AG04449 (cell line): ENCODE measurements around the gene MAGEB2.

ENCODE experiments used
- CTCF ChIA-PET: fragments of 350-600 bp; formaldehyde crosslinking; extraction: SDS; loops from one replicate; lab custom pipeline; 2021; ENCODE audit warnings: antibody characterized with exemption; lab: Yijun Ruan, JAX
- POLR2A ChIA-PET: fragments of 400-600, 350-600 bp; formaldehyde crosslinking; extraction: SDS; loops from one replicate; lab custom pipeline; 2020; ENCODE audit warnings: antibody characterized with exemption, inconsistent platforms; lab: Yijun Ruan, JAX
- DNase-seq: peaks from one replicate; pipeline ENCODE4 v3.0.0-alpha.2; 2010; ENCODE audit warnings: low read depth, low spot score
- H3K4me3 ChIP-seq: 2 replicates; pipeline ENCODE4 v1.5.1; 2011; ENCODE audit warnings: low read depth, mild to moderate bottlenecking, control low read depth, low read length
- TF ChIP-seq, protein P1 (sequence below): IDR thresholded peaks from one replicate; pipeline ENCODE4 v1.5.1; 2011; ENCODE audit warnings: mild to moderate bottlenecking, moderate library complexity, low read length, control low read depth, inconsistent platforms; ENCODE audit not compliant: insufficient read depth; ENCODE audit errors: missing control alignments

The MAGEB2 gene

GRCh38 chrX:30212172-30212571, 3.2 kb upstream of the MAGEB2 start:
- no peak overlapping the region for H3K4me3 ChIP-seq
- no peak for DNase-seq
- TF ChIP-seq, protein P1, sequence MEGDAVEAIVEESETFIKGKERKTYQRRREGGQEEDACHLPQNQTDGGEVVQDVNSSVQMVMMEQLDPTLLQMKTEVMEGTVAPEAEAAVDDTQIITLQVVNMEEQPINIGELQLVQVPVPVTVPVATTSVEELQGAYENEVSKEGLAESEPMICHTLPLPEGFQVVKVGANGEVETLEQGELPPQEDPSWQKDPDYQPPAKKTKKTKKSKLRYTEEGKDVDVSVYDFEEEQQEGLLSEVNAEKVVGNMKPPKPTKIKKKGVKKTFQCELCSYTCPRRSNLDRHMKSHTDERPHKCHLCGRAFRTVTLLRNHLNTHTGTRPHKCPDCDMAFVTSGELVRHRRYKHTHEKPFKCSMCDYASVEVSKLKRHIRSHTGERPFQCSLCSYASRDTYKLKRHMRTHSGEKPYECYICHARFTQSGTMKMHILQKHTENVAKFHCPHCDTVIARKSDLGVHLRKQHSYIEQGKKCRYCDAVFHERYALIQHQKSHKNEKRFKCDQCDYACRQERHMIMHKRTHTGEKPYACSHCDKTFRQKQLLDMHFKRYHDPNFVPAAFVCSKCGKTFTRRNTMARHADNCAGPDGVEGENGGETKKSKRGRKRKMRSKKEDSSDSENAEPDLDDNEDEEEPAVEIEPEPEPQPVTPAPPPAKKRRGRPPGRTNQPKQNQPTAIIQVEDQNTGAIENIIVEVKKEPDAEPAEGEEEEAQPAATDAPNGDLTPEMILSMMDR, result no peak
- ChIA-PET POLR2A (no interaction called here), CTCF (no interaction called here)

- no peak overlapping the region for H3K4me3 ChIP-seq
- CTCF ChIA-PET, result no interaction called here
- DNase-seq, result no peak
- TF ChIP-seq, protein P1, result no peak
- POLR2A ChIA-PET, result no interaction called here
Observed at GRCh38 chrX:30217465-30217864, 2.1 kb downstream of the MAGEB2 start.

GRCh38 chrX:30219372-30219771, 4.0 kb downstream of the MAGEB2 start:
- H3K4me3 ChIP-seq, result no peak overlapping the region
- DNase-seq, result no peak
- CTCF ChIA-PET, result no interaction called here
- POLR2A ChIA-PET, result no interaction called here
- TF ChIP-seq, protein P1, result no peak

DNA sequence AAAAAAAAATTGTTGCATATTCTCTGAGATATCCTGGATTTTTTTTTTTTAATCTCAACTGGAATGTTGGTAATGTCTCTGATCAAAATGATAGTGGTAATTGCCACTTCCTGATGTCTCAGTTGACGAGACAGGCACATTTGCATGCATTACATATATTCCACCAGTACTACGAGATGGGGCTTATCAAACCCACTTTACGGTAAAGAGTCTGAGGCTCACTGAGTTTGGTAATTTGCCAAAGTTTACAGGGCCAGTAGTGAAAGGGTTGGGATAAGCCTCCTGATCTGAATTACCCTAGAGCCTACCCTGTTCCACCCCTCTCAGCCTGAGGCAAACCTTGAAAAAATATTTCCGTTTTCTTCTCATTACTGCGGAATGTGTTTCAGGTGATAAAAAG, 5.3 kb downstream of the MAGEB2 start:
- H3K4me3 ChIP-seq, result no peak overlapping the region
- TF ChIP-seq, protein P1, result no peak
- ChIA-PET POLR2A (no interaction called here), CTCF (no interaction called here)
- no peak for DNase-seq

- no peak overlapping the region for H3K4me3 ChIP-seq
- TF ChIP-seq, protein P1, result no peak
- no peak for DNase-seq
- ChIA-PET CTCF (no interaction called here), POLR2A (no interaction called here)
Observed at GRCh38 chrX:30224536-30224935, 9.2 kb downstream of the MAGEB2 start.

- POLR2A ChIA-PET, result no interaction called here
- H3K4me3 ChIP-seq, result no peak overlapping the region
- DNase-seq, result no peak
- CTCF ChIA-PET, result no interaction called here
- TF ChIP-seq, protein P1, result no peak
Observed at GRCh38 chrX:30228526-30228925, 13.2 kb downstream of the MAGEB2 start.

GRCh38 chrX:30230395-30230794, 15.0 kb downstream of the MAGEB2 start, which contains the start of gene MAGEB3:
Gene MAGEB3 (plus strand): TSS chrX:30230657. CDS start chrX:30235925, 5,268 bp downstream.
- ChIA-PET CTCF (no interaction called here), POLR2A (no interaction called here)
- TF ChIP-seq, protein P1, result no peak
- H3K4me3 ChIP-seq, result no peak within 1 kb of the TSS
- DNase-seq, result no peak
